Mucosa of rectum (tissue), 2 donors: ENCODE data around the gene PCSK9.

Experiments used
- H3K27ac ChIP-seq, 2 donors: one replicate each; pipeline ENCODE4 v1.7.0; 2013; ENCODE audit warnings: inconsistent platforms in 2 of 2, low read depth in 2 of 2, low read length in 2 of 2
- H3K27me3 ChIP-seq, 2 donors: one replicate each; pipeline ENCODE4 v1.7.0; 2013; ENCODE audit warnings: low read length in 2 of 2; ENCODE audit not compliant: control insufficient read depth in 2 of 2, insufficient read depth in 2 of 2
- H3K36me3 ChIP-seq, 2 donors: one replicate each; pipeline ENCODE4 v1.7.0; 2013; ENCODE audit warnings: low read length in 2 of 2; ENCODE audit not compliant: control insufficient read depth in 2 of 2, insufficient read depth in 2 of 2
- H3K4me1 ChIP-seq, 2 donors: one replicate each; pipeline ENCODE4 v1.7.0; 2013; ENCODE audit warnings: low read length in 2 of 2, mild to moderate bottlenecking in 1 of 2; ENCODE audit not compliant: control insufficient read depth in 2 of 2, insufficient read depth in 2 of 2
- H3K4me3 ChIP-seq, 2 donors: one replicate each; pipeline ENCODE4 v1.7.0; 2013; ENCODE audit warnings: low read length in 2 of 2
- H3K9ac ChIP-seq, 2 donors: one replicate each; pipeline ENCODE4 v1.7.0; 2013; ENCODE audit warnings: low read length in 2 of 2, low read depth in 1 of 2, mild to moderate bottlenecking in 1 of 2
- H3K9me3 ChIP-seq, 2 donors: one replicate each; pipeline ENCODE4 v1.7.0; 2013; ENCODE audit warnings: low read length in 2 of 2; ENCODE audit not compliant: control insufficient read depth in 2 of 2
- donor health status: healthy.
- donor health status: Normal muscosa, but diverticular disease.

PCSK9 gene

GRCh38 chr1:55064071-55064581 lies 24.8 kb downstream of the PCSK9 start:
- H3K9ac ChIP-seq: no peak overlapping the region
- no peak overlapping the region for H3K27ac ChIP-seq
- no peaks in the 10 kb centered on the region for H3K4me1 ChIP-seq
- H3K36me3 ChIP-seq: peaks cover 21 to 27% of the 10 kb centered on the region in 2 donors
- H3K9me3 ChIP-seq: no peaks in the 10 kb centered on the region
- H3K27me3 ChIP-seq: peaks cover 0 to 2% of the 10 kb centered on the region in 2 donors
- no peak overlapping the region for H3K4me3 ChIP-seq

DNA sequence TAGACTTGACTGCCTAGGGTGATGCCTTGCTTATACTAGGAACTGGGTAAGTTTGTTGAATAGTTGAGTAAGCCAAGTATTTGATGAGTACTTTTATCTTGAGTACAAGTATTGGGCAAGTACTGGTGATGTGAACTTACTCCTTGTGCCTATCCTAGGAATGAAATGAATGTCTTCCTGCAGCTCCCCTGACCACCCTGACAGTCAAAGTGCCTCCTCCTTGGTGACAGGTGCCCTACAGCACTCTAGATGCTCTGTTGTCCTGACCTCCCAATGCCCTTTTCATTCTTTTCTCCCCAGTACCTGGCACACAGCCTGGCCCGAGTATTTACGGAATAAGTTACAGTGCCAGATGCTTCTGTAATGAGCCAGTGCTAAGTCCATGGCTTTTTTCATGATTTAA lies 25.5 kb downstream of the PCSK9 start:
- H3K36me3 ChIP-seq: peaks cover 25 to 30% of the 10 kb centered on the region in 2 donors
- H3K27ac ChIP-seq: no peak overlapping the region
- no peaks in the 10 kb centered on the region for H3K4me1 ChIP-seq
- H3K9ac ChIP-seq: no peak overlapping the region
- no peak overlapping the region for H3K4me3 ChIP-seq
- no peaks in the 10 kb centered on the region for H3K9me3 ChIP-seq
- H3K27me3 ChIP-seq: no peaks in the 10 kb centered on the region

GRCh38 chr1:55065648-55066047 lies 26.3 kb downstream of the PCSK9 start:
- Histone ChIP-seq H3K27ac (no peak overlapping the region), H3K4me1 (no peaks in the 10 kb centered on the region), H3K27me3 (no peaks in the 10 kb centered on the region), H3K9me3 (no peaks in the 10 kb centered on the region), H3K4me3 (no peak overlapping the region), H3K36me3 (peaks cover 32 to 38% of the 10 kb centered on the region in 2 donors), H3K9ac (no peak overlapping the region)

- H3K36me3 ChIP-seq: peaks cover 47 to 54% of the 10 kb centered on the region in 2 donors
- H3K4me1 ChIP-seq: no peaks in the 10 kb centered on the region
- no peak overlapping the region for H3K27ac ChIP-seq
These were observed 27.9 kb downstream of the PCSK9 start for GRCh38 chr1:55067022-55067778.

GRCh38 chr1:55067914-55068313 lies 28.6 kb downstream of the PCSK9 start:
- no peak overlapping the region for H3K4me3 ChIP-seq
- no peak overlapping the region for H3K27ac ChIP-seq
- H3K4me1 ChIP-seq: no peaks in the 10 kb centered on the region
- H3K9me3 ChIP-seq: no peaks in the 10 kb centered on the region
- no peaks in the 10 kb centered on the region for H3K27me3 ChIP-seq
- H3K36me3 ChIP-seq: peaks cover 54 to 61% of the 10 kb centered on the region in 2 donors
- no peak overlapping the region for H3K9ac ChIP-seq

More at GRCh38 chr1:55067022-55067778, 27.9 kb downstream of the PCSK9 start:
- H3K27me3 ChIP-seq: no peaks in the 10 kb centered on the region
- no peaks in the 10 kb centered on the region for H3K9me3 ChIP-seq
- no peak overlapping the region for H3K9ac ChIP-seq
- H3K4me3 ChIP-seq: no peak overlapping the region

GRCh38 chr1:55068638-55069037 lies 29.3 kb downstream of the PCSK9 start:
- H3K4me1 ChIP-seq: no peaks in the 10 kb centered on the region
- no peak overlapping the region for H3K27ac ChIP-seq
- H3K9me3 ChIP-seq: no peaks in the 10 kb centered on the region
- H3K36me3 ChIP-seq: peaks cover 62 to 68% of the 10 kb centered on the region in 2 donors
- no peak overlapping the region for H3K9ac ChIP-seq
- no peaks in the 10 kb centered on the region for H3K27me3 ChIP-seq
- H3K4me3 ChIP-seq: no peak overlapping the region

DNA sequence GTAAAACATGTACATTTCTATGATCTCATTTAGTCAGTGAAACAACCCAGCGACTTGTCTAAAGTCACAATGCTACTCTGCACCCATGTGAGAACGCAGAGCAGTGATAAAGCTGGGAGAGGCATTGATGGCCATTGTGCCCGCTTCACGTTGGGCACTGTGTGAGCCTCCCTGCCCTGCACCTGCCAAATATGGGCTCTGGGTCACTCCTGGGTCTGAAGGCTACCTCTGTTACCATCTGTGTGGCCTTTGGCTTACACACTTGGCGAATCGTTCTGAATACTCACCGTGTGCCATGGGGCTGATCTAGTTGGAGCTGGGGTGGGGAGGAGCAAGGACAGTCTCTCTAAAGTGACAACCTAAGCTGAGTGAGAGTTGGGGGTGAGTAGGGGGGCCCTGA lies 29.9 kb downstream of the PCSK9 start:
- no peak overlapping the region for H3K27ac ChIP-seq
- H3K27me3 ChIP-seq: no peaks in the 10 kb centered on the region
- H3K9me3 ChIP-seq: no peaks in the 10 kb centered on the region
- no peaks in the 10 kb centered on the region for H3K4me1 ChIP-seq
- H3K36me3 ChIP-seq: peaks cover 65 to 74% of the 10 kb centered on the region in 2 donors
- no peak overlapping the region for H3K4me3 ChIP-seq
- H3K9ac ChIP-seq: no peak overlapping the region

- peaks cover 74 to 85% of the 10 kb centered on the region in 2 donors for H3K36me3 ChIP-seq
- no peak overlapping the region for H3K27ac ChIP-seq
- H3K4me1 ChIP-seq: no peaks in the 10 kb centered on the region
- no peaks in the 10 kb centered on the region for H3K9me3 ChIP-seq
- no peak overlapping the region for H3K4me3 ChIP-seq
- no peak overlapping the region for H3K9ac ChIP-seq
- H3K27me3 ChIP-seq: no peaks in the 10 kb centered on the region
These were observed 31.2 kb downstream of the PCSK9 start for GRCh38 chr1:55070293-55071164.

DNA sequence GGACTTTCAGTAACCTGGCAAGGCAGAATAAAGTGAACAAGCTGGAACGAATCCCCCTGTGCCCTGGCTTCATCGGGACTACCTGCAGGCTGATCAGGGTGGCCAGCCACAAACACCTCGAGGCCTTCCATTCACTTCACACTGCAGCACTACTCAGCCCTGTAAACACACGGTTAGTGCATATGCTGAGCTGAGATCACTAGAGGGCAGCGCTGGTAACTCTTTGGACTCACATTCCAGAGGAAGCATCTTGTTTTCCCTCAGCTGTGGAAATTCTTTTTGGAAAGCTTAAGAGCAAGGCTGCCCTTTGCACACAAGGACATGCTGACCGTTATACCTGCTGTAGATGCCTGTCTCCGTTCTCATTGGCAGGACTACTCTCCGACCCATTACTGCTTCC lies 32.1 kb downstream of the PCSK9 start:
- H3K36me3 ChIP-seq: peaks cover 78 to 88% of the 10 kb centered on the region in 2 donors
- no peaks in the 10 kb centered on the region for H3K9me3 ChIP-seq
- no peak overlapping the region for H3K27ac ChIP-seq
- H3K4me1 ChIP-seq: no peaks in the 10 kb centered on the region
- no peaks in the 10 kb centered on the region for H3K27me3 ChIP-seq
- H3K9ac ChIP-seq: no peak overlapping the region
- no peak overlapping the region for H3K4me3 ChIP-seq
